Mesendoderm (in vitro differentiated cells): Measurements from ENCODE around the gene ACVR1.

Experiments
- DNase-seq: peaks from one replicate; pipeline ENCODE4 v3.0.0; 2013
- H2AK5ac ChIP-seq: 2 replicates; pipeline ENCODE4 v1.6.1; 2013; ENCODE audit warnings: low read length, inconsistent platforms
- H2BK120ac ChIP-seq: 2 replicates; pipeline ENCODE4 v1.6.1; 2013; ENCODE audit warnings: low read depth, mild to moderate bottlenecking, low read length, moderate library complexity, mixed read lengths
- H2BK15ac ChIP-seq: replicated peaks from 2 replicates; pipeline ENCODE4 v1.6.1; 2013; ENCODE audit warnings: low read depth, mild to moderate bottlenecking, moderate library complexity
- H2BK5ac ChIP-seq: 2 replicates; pipeline ENCODE4 v1.6.1; 2013; ENCODE audit warnings: low read length, inconsistent platforms
- H3K18ac ChIP-seq: 2 replicates; pipeline ENCODE4 v1.6.1; 2013; ENCODE audit warnings: mild to moderate bottlenecking, low read length, mixed read lengths
- H3K23ac ChIP-seq: one replicate; pipeline ENCODE4 v1.6.1; 2013; ENCODE audit warnings: low read length
- H3K27ac ChIP-seq: 2 replicates; pipeline ENCODE4 v1.5.1; 2013; ENCODE audit warnings: low read depth, mild to moderate bottlenecking, inconsistent platforms, low read length, moderate library complexity
- H3K27me3 ChIP-seq: 2 replicates; pipeline ENCODE4 v1.6.1; 2013; ENCODE audit warnings: low read length, control low read depth, mild to moderate bottlenecking, inconsistent platforms; ENCODE audit not compliant: insufficient read depth, poor library complexity
- H3K36me3 ChIP-seq: 2 replicates; pipeline ENCODE4 v1.6.1; 2013; ENCODE audit warnings: low read length, inconsistent platforms; ENCODE audit not compliant: control insufficient read depth, insufficient read depth
- H3K4ac ChIP-seq: one replicate; pipeline ENCODE4 v1.6.1; 2013; ENCODE audit warnings: low read depth, mild to moderate bottlenecking, low read length, moderate library complexity
- H3K4me1 ChIP-seq: 2 replicates; pipeline ENCODE4 v1.6.1; 2013; ENCODE audit warnings: low read depth, low read length, inconsistent platforms; ENCODE audit not compliant: control insufficient read depth
- H3K4me2 ChIP-seq: 2 replicates; pipeline ENCODE4 v1.6.1; 2013; ENCODE audit warnings: low read length
- H3K4me3 ChIP-seq: 2 replicates; pipeline ENCODE4 v1.5.1; 2013; ENCODE audit warnings: mild to moderate bottlenecking, low read length
- H3K56ac ChIP-seq: one replicate; pipeline ENCODE4 v1.6.1; 2013; ENCODE audit warnings: low read length
- H3K79me1 ChIP-seq: 2 replicates; pipeline ENCODE4 v1.6.1; 2013; ENCODE audit warnings: low read length, inconsistent platforms
- H3K79me2 ChIP-seq: 2 replicates; pipeline ENCODE4 v1.6.1; 2013; ENCODE audit warnings: mild to moderate bottlenecking, low read length; ENCODE audit not compliant: control insufficient read depth, insufficient read depth
- H3K9ac ChIP-seq: 2 replicates; pipeline ENCODE4 v1.6.1; 2013; ENCODE audit warnings: low read length, inconsistent platforms
- H4K5ac ChIP-seq: one replicate; pipeline ENCODE4 v1.6.1; 2013; ENCODE audit warnings: low read length
- H4K8ac ChIP-seq: one replicate; pipeline ENCODE4 v1.6.1; 2013; ENCODE audit warnings: low read depth, mild to moderate bottlenecking, control low read depth, low read length, moderate library complexity
- WGBS: extraction: QIAGEN DNeasy Blood & Tissue Kit; methylation state at CpG from one replicate; pipeline ENCODE4 v1.1.7; 2013; ENCODE audit warnings: low lambda C conversion rate, missing lambda C conversion rate; ENCODE audit not compliant: insufficient coverage; ENCODE audit errors: extremely low coverage; 5-methylcytosine and 5-hydroxymethylcytosine counted together

Gene ACVR1

DNA sequence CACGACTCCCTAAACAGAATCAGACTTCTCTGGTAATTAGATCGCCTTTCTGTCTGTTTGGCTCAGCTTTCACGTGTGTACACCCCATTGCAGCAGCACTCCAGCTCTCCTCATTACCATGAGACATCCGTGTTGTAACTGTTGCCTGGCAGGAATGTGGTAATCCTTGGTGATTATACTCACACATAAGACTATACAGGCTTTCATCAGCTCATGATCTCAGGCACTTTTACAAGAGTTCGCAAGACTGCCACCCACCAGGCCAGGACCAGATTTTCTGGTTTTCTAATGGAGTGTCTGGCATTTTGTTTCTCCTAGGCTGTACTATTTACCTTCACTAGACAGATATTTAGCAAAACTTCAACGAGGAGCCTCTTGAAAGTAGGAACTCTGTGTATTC, 50.2 kb downstream of the ACVR1 start:
- H3K27ac ChIP-seq = no peak overlapping the region
- H3K79me2 ChIP-seq = no peaks in the 10 kb centered on the region
- no peak overlapping the region for H2BK15ac ChIP-seq
- no peak overlapping the region for H4K5ac ChIP-seq
- H3K9ac ChIP-seq = no peak overlapping the region
- H2AK5ac ChIP-seq = no peak overlapping the region
- no peaks in the 10 kb centered on the region for H3K27me3 ChIP-seq
- no peak overlapping the region for H2BK5ac ChIP-seq
- peaks cover 2% of the 10 kb centered on the region for H3K79me1 ChIP-seq
- H3K18ac ChIP-seq = no peak overlapping the region
- no peaks in the 10 kb centered on the region for H3K36me3 ChIP-seq
- WGBS = no CpG with 5 or more reads among the region's 6 CpGs
- H3K4me3 ChIP-seq = no peak overlapping the region
- peaks cover 3% of the 10 kb centered on the region for H3K4me1 ChIP-seq
- no peak for DNase-seq
- no peak overlapping the region for H3K56ac ChIP-seq
- no peak overlapping the region for H3K23ac ChIP-seq
- no peak overlapping the region for H4K8ac ChIP-seq
- H3K4me2 ChIP-seq = no peak overlapping the region
- H2BK120ac ChIP-seq = no peak overlapping the region
- no peak overlapping the region for H3K4ac ChIP-seq

- H4K5ac ChIP-seq = no peak overlapping the region
- H2AK5ac ChIP-seq = no peak overlapping the region
- no peak overlapping the region for H3K23ac ChIP-seq
- WGBS = no CpG with 5 or more reads among the region's 2 CpGs
- peaks cover 3% of the 10 kb centered on the region for H3K4me1 ChIP-seq
- H2BK5ac ChIP-seq = no peak overlapping the region
- H2BK15ac ChIP-seq = no peak overlapping the region
- no peak overlapping the region for H3K18ac ChIP-seq
- no peak overlapping the region for H3K27ac ChIP-seq
- H3K36me3 ChIP-seq = no peaks in the 10 kb centered on the region
- DNase-seq = no peak
- H3K79me1 ChIP-seq = no peaks in the 10 kb centered on the region
- H3K4me2 ChIP-seq = no peak overlapping the region
- no peaks in the 10 kb centered on the region for H3K79me2 ChIP-seq
- no peak overlapping the region for H3K4ac ChIP-seq
- no peak overlapping the region for H3K9ac ChIP-seq
- H3K4me3 ChIP-seq = no peak overlapping the region
- H2BK120ac ChIP-seq = no peak overlapping the region
- no peak overlapping the region for H3K56ac ChIP-seq
- no peak overlapping the region for H4K8ac ChIP-seq
- no peaks in the 10 kb centered on the region for H3K27me3 ChIP-seq
Measured at GRCh38 chr2:157822993-157823392, 53.1 kb downstream of the ACVR1 start.

- Histone ChIP-seq H3K36me3 (no peaks in the 10 kb centered on the region), H2BK15ac (no peak overlapping the region), H4K8ac (no peak overlapping the region), H3K4ac (no peak overlapping the region), H3K56ac (no peak overlapping the region), H3K27me3 (no peaks in the 10 kb centered on the region), H3K18ac (no peak overlapping the region), H3K4me1 (peaks cover 3% of the 10 kb centered on the region), H3K79me2 (no peaks in the 10 kb centered on the region), H2AK5ac (no peak overlapping the region), H2BK5ac (no peak overlapping the region), H3K27ac (no peak overlapping the region), H2BK120ac (no peak overlapping the region), H3K79me1 (no peaks in the 10 kb centered on the region), H3K4me3 (no peak overlapping the region), H3K4me2 (no peak overlapping the region), H3K23ac (no peak overlapping the region), H4K5ac (no peak overlapping the region), H3K9ac (no peak overlapping the region)
- no CpG with 5 or more reads among the region's 4 CpGs for WGBS
- no peak for DNase-seq
Measured at GRCh38 chr2:157822533-157822932, 53.6 kb downstream of the ACVR1 start.

DNA sequence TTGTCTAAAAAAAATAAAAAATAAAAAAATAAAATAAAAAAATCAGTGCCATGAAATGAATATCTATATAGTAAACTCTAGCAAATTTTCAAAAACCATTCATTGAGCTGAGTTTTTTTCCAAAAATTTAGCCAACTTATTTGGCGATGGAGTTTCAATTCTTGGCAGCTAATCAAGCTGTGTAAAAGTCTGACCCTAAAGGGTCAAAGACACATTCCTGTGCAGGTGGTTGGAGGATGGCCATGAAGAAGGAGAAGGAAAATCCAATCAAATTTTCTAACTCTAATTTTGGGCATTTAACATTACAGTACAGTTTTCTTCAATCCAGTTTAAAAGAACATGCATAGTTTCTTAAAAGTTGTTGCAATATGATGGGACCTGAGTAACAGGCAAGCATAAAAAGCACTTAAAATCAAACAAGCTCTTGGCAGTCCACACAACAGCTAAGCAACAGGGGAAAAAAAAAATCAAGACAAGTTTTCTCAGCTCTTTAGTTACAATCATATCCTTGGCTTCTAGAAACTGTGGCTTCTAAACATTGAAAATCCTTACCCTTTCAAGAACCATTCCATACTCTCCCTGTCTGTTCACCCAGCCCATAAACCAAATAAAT, 54.5 kb downstream of the ACVR1 start:
- Histone ChIP-seq H3K18ac (no peak overlapping the region), H3K4ac (no peak overlapping the region), H2AK5ac (no peak overlapping the region), H3K4me1 (peaks cover 3% of the 10 kb centered on the region), H3K56ac (no peak overlapping the region), H4K8ac (no peak overlapping the region), H2BK120ac (no peak overlapping the region), H3K4me2 (no peak overlapping the region), H2BK5ac (no peak overlapping the region), H4K5ac (no peak overlapping the region), H3K9ac (no peak overlapping the region), H3K27me3 (no peaks in the 10 kb centered on the region), H3K36me3 (no peaks in the 10 kb centered on the region), H3K4me3 (no peak overlapping the region), H3K27ac (no peak overlapping the region), H3K23ac (no peak overlapping the region), H2BK15ac (no peak overlapping the region), H3K79me2 (no peaks in the 10 kb centered on the region), H3K79me1 (no peaks in the 10 kb centered on the region)
- no CpG with 5 or more reads among the region's 1 CpG for WGBS
- DNase-seq = no peak

DNA sequence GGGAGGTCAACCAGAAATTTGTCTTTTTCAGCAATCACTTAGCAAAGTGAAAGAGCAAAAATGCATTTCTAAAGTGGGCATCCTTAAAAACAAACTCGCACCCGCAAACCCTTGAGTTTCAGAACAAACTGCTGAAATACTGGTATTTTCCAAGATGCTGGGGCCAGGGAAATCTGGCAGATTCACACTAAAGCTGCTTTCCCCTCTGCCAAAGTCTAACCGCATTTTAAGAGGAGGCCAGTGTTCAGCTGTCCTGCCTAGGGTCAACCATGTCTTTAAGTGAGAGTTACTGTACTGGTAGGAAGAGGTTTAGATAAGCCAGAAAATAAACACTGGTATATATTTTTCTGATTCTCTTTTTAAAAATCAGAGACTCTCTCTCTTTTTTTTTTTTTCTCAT, 55.9 kb downstream of the ACVR1 start:
- Histone ChIP-seq H2AK5ac (no peak overlapping the region), H3K27me3 (no peaks in the 10 kb centered on the region), H2BK15ac (no peak overlapping the region), H3K4me1 (no peaks in the 10 kb centered on the region), H3K27ac (no peak overlapping the region), H3K79me2 (no peaks in the 10 kb centered on the region), H4K5ac (no peak overlapping the region), H3K4me3 (no peak overlapping the region), H3K4me2 (no peak overlapping the region), H2BK120ac (no peak overlapping the region), H3K18ac (no peak overlapping the region), H3K36me3 (no peaks in the 10 kb centered on the region), H2BK5ac (no peak overlapping the region), H3K79me1 (no peaks in the 10 kb centered on the region), H3K56ac (no peak overlapping the region), H4K8ac (no peak overlapping the region), H3K23ac (no peak overlapping the region), H3K9ac (no peak overlapping the region), H3K4ac (no peak overlapping the region)
- DNase-seq = no peak
- WGBS = no CpG with 5 or more reads among the region's 3 CpGs

- H3K4me1 ChIP-seq = no peaks in the 10 kb centered on the region
- H3K36me3 ChIP-seq = no peaks in the 10 kb centered on the region
- no peaks in the 10 kb centered on the region for H3K79me1 ChIP-seq
- H4K5ac ChIP-seq = no peak overlapping the region
- H2AK5ac ChIP-seq = no peak overlapping the region
- no peak overlapping the region for H3K27ac ChIP-seq
- H2BK15ac ChIP-seq = no peak overlapping the region
- H2BK120ac ChIP-seq = no peak overlapping the region
- no peak overlapping the region for H3K4me2 ChIP-seq
- H3K18ac ChIP-seq = no peak overlapping the region
- H3K56ac ChIP-seq = no peak overlapping the region
- no peak overlapping the region for H3K4me3 ChIP-seq
- no peaks in the 10 kb centered on the region for H3K79me2 ChIP-seq
- H3K9ac ChIP-seq = no peak overlapping the region
- H4K8ac ChIP-seq = no peak overlapping the region
- DNase-seq = no peak
- no peaks in the 10 kb centered on the region for H3K27me3 ChIP-seq
- H3K23ac ChIP-seq = no peak overlapping the region
- WGBS = no CpG with 5 or more reads among the region's 5 CpGs
- H3K4ac ChIP-seq = no peak overlapping the region
- H2BK5ac ChIP-seq = no peak overlapping the region
Measured at GRCh38 chr2:157819761-157820160, 56.4 kb downstream of the ACVR1 start.
